Osteocyte (in vitro differentiated cells): ENCODE results near the gene FMN2. TPM values are rescaled to one million over a fixed set of nuclear protein-coding genes. Genes with fewer than 3 reads are reported as not detected.
"Not testable (repeated sequence)": the region's sequence is repeated elsewhere in the genome, so short reads cannot be mapped to it uniquely, and the experiment has no call there.

Experiments used
- DNase-seq: peaks from one replicate; pipeline ENCODE4 v3.0.0; 2021; ENCODE audit warnings: mixed read lengths; ENCODE audit not compliant: unreplicated experiment; ENCODE audit errors: extremely low spot score
- H3K27ac Mint-ChIP-seq: one replicate; pipeline ENCODE4 v1.8.0; 2021; ENCODE audit warnings: mild to moderate bottlenecking, mixed read lengths; ENCODE audit not compliant: unreplicated experiment
- H3K27me3 Mint-ChIP-seq: one replicate; pipeline ENCODE4 v1.8.0; 2021; ENCODE audit warnings: mixed read lengths; ENCODE audit not compliant: unreplicated experiment
- H3K36me3 Mint-ChIP-seq: one replicate; pipeline ENCODE4 v1.8.0; 2021; ENCODE audit warnings: mixed read lengths; ENCODE audit not compliant: unreplicated experiment
- H3K4me1 Mint-ChIP-seq: one replicate; pipeline ENCODE4 v1.8.0; 2021; ENCODE audit warnings: mixed read lengths; ENCODE audit not compliant: unreplicated experiment
- H3K4me3 Mint-ChIP-seq: one replicate; pipeline ENCODE4 v1.8.0; 2021; ENCODE audit warnings: mild to moderate bottlenecking, moderate library complexity, mixed read lengths; ENCODE audit not compliant: unreplicated experiment
- H3K9me3 Mint-ChIP-seq: one replicate; pipeline ENCODE4 v1.8.0; 2021; ENCODE audit warnings: mixed read lengths; ENCODE audit not compliant: unreplicated experiment
- total RNA-seq: library from RNA; stranded (reverse); gene quantifications from 2 replicates; pipeline ENCODE4 v1.2.1, GENCODE V29; 2021
- TF ChIP-seq, protein P1 (sequence below): fragments of 200-600 bp; sonication (generic); IDR thresholded peaks from 2 replicates; pipeline ENCODE4 v1.5.0; 2021; ENCODE audit warnings: antibody characterized with exemption, mild to moderate bottlenecking, moderate library complexity

FMN2 gene
- total RNA-seq, 1 donor from 2014 or later, result 8.6 TPM

DNA sequence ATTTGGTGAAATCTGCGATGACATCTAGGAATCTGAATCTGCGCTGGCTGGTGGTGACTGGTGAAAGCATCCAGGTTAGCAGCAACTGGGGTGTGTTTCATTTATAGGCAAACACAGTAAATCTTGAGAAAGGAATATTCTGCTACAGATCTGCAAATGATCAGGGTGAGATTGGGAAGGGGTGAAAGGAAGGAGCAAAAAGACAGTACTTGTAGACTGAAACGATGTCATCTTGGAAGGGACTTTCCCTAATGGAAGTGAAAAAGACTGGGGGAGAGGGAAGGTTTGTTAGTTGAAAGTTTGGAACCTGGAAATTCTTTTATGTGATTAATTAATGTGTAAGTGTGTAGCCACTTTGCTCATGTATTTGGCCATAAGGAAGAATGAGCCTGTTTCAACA lies 228.3 kb downstream of the FMN2 start:
- Mint-ChIP-seq H3K4me3 (no peak overlapping the region), H3K4me1 (peaks cover 12% of the 10 kb centered on the region), H3K27ac (no peak overlapping the region), H3K36me3 (no peaks in the 10 kb centered on the region), H3K27me3 (no peaks in the 10 kb centered on the region), H3K9me3 (peaks cover 12% of the 10 kb centered on the region)
- DNase-seq, result no peak
- TF ChIP-seq, protein P1, sequence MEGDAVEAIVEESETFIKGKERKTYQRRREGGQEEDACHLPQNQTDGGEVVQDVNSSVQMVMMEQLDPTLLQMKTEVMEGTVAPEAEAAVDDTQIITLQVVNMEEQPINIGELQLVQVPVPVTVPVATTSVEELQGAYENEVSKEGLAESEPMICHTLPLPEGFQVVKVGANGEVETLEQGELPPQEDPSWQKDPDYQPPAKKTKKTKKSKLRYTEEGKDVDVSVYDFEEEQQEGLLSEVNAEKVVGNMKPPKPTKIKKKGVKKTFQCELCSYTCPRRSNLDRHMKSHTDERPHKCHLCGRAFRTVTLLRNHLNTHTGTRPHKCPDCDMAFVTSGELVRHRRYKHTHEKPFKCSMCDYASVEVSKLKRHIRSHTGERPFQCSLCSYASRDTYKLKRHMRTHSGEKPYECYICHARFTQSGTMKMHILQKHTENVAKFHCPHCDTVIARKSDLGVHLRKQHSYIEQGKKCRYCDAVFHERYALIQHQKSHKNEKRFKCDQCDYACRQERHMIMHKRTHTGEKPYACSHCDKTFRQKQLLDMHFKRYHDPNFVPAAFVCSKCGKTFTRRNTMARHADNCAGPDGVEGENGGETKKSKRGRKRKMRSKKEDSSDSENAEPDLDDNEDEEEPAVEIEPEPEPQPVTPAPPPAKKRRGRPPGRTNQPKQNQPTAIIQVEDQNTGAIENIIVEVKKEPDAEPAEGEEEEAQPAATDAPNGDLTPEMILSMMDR, result no peak

GRCh38 chr1:240320659-240321058 lies 229.0 kb downstream of the FMN2 start:
- TF ChIP-seq, protein P1, result no peak
- Mint-ChIP-seq H3K9me3 (peaks cover 12% of the 10 kb centered on the region), H3K27me3 (no peaks in the 10 kb centered on the region), H3K4me1 (peaks cover 6% of the 10 kb centered on the region), H3K27ac (no peak overlapping the region), H3K36me3 (no peaks in the 10 kb centered on the region), H3K4me3 (no peak overlapping the region)
- no peak for DNase-seq

DNA sequence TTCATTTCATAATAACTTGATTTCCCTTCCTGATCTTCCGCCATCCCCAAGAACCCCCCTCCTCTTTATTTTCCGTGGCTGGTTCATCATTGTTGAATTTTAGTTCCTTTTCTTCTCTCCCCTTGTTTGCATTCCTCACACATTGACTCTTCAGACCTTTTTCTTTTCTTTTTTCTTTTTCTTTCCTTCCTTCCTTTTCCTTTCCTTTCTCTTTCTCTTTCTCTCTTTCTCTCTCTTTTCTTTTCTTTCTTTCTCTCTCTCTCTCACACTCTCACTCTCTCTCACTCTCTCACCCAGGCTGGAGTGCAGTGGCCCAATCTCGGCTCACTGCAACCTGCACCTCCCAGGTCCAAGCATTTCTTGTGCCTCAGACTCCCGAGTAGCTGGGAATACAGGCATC lies 231.3 kb downstream of the FMN2 start:
- H3K27me3 Mint-ChIP-seq, result no peaks in the 10 kb centered on the region
- peaks cover 7% of the 10 kb centered on the region for H3K9me3 Mint-ChIP-seq
- no peak overlapping the region for H3K4me3 Mint-ChIP-seq
- no peaks in the 10 kb centered on the region for H3K36me3 Mint-ChIP-seq
- H3K27ac Mint-ChIP-seq, result no peak overlapping the region
- no peaks in the 10 kb centered on the region for H3K4me1 Mint-ChIP-seq
- DNase-seq, result no peak
- TF ChIP-seq, protein P1, result no peak

GRCh38 chr1:240328382-240328781 lies 236.7 kb downstream of the FMN2 start:
- H3K27ac Mint-ChIP-seq, H3K9me3 Mint-ChIP-seq, H3K36me3 Mint-ChIP-seq, DNase-seq, H3K27me3 Mint-ChIP-seq, H3K4me3 Mint-ChIP-seq: not testable (repeated sequence)
- H3K4me1 Mint-ChIP-seq, result peaks cover 13% of the 10 kb centered on the region

DNA sequence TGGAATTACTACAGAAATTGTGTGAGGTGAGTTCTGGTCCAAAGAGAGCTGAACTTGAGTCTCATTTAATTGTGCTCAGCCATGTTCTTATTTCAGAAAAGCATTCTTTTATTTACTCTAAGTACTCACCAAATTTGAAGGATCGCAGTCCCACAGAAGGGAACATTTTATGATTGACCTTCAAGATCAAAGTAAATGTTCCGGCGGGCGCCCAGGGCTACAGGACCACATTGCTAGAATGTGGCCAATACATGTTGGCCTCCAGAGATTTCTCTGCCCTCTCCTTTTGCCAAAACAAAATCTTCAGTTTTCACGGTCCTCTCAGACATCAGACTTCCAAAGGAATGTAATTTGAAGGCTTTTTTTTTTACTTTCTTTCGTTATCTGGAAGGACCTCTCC lies 237.8 kb downstream of the FMN2 start:
- no peak for DNase-seq
- H3K9me3 Mint-ChIP-seq, result no peaks in the 10 kb centered on the region
- H3K4me1 Mint-ChIP-seq, result peaks cover 13% of the 10 kb centered on the region
- H3K4me3 Mint-ChIP-seq, result peak overlapping the region; percentile 8
- H3K27me3 Mint-ChIP-seq, result no peaks in the 10 kb centered on the region
- H3K36me3 Mint-ChIP-seq, result peaks cover 3% of the 10 kb centered on the region
- H3K27ac Mint-ChIP-seq, result peak overlapping the region; percentile 64
- TF ChIP-seq, protein P1, result no peak

- Mint-ChIP-seq H3K27ac (no peak overlapping the region), H3K9me3 (no peaks in the 10 kb centered on the region), H3K36me3 (peaks cover 4% of the 10 kb centered on the region), H3K4me3 (no peak overlapping the region), H3K4me1 (peaks cover 17% of the 10 kb centered on the region), H3K27me3 (no peaks in the 10 kb centered on the region)
- TF ChIP-seq, protein P1, result no peak
- no peak for DNase-seq
Observed at GRCh38 chr1:240332672-240333071, 241.0 kb downstream of the FMN2 start.
